Hindlimb muscle (tissue), 1 donor: ENCODE measurements around the gene BMF. TPM values are rescaled to one million over a fixed set of nuclear protein-coding genes. Genes with fewer than 3 reads are reported as not detected.

Source experiments
- DNase-seq: peaks from one replicate; pipeline ENCODE4 v3.0.0-alpha.2; 2013
- polyA plus RNA-seq: library from polyadenylated mRNA; unstranded; fragments of 120-200 nt; gene quantifications from one replicate; pipeline ENCODE4 v1.2.1, GENCODE V29; 2013; ENCODE audit not compliant: insufficient read length

BMF gene
- polyA plus RNA-seq, 1 donor: 12.5 TPM

GRCh38 chr15:40047415-40048210, 61.1 kb downstream of the BMF start:
- no peak for DNase-seq

DNA sequence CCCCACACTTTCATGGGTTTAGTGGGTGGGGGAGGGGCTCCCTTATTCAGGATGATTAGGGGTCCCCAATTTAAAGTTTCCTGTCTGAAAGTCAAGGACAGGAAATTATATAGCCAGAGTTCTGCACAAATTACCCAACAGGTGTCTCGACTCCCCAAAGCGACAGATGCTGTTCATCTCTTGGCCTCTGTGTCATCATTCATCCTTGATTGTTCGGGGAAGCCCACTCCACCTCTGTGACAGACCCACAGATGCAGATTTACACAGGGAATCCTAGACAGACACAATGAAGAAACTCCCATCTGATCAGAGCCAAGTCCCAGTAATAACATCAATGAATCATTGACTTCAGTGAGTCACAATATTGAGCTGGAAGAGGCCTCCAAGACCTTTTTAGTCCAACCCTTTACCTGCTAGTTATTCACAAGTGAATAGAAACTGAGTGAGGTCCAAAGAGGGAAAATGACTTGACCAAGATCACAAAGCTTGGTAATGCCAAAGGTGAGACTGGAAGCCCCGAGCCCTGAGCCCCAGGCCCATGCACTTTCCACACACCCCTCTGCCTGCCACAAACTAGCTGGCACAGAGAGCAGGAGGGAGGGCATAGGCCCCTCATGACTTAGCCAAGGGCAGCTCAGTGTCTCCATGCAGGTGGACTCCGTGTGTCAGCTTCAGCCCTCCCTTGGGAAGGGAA, 61.8 kb downstream of the BMF start:
- DNase-seq: no peak

DNA sequence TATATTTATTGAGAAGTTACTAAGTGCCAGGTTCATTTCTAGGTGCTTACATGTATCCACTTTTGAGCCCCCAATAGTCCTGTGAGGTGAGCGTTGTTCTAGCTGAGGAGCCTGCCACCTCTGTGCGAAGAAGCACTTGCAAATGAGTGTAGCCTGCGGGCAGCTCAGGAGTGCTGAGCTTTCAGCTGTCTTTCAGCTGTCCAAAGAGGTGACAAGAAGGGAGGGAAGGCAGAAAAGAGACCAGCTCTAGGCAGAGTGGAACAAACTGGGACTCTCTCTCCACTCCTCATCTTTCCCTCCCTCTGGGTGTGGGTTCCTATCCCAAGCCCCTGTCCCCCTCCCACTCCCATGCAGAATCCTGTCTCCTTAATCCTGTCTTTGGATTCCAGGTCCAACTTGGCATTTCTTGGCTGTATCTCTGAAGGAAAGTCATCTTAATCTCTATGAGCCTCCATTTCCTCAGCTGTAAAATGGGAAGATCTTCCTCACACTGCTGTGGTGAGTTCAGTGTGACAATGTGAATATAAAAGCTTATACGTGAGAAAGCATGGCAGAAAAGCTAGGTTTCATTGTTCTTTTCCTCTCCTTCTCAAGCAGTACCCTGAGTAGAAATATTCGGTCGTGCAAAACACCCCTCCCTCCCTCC, 63.0 kb downstream of the BMF start:
- DNase-seq: no peak

DNA sequence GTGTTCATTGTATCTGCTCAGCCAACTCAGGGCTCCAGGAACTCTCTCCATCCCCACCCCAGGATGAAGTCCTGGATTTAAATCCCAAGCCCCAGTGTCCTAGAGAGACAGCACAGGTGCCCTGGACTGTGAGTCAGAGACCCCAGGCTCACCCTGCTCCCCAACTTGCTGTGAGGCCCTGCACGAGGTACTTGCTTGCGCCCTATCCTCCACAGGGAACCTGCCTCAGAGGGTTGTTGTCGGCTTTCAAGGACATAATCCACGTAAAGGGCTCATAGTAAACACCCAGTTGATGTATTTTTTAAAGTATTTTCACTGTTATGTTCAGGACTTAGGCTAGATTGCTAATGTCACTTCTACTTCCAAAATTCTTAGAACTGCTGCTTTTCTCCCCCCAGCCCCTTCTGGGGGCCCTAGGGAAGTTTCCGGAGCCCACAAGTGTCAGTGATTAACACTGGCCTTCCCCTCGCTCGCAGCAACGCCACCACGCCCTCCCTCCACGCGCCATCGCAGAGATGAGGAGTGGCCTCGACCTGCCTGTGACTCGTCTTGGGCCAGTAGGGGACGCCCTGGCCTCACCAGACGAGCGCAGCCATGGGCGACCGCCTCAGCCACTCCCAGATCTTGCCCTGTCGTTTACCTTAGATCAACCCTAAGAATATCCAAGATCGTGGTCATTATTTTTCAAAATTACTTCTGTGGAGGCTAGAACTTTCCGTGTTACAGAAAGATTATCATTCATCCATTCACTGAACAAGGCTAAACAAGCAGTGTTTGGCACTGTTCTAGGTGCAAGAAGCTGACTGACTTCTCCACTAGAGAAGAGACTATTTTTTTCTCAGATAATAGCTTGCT, 63.7 kb downstream of the BMF start:
- peak; percentile 89 for DNase-seq

DNA sequence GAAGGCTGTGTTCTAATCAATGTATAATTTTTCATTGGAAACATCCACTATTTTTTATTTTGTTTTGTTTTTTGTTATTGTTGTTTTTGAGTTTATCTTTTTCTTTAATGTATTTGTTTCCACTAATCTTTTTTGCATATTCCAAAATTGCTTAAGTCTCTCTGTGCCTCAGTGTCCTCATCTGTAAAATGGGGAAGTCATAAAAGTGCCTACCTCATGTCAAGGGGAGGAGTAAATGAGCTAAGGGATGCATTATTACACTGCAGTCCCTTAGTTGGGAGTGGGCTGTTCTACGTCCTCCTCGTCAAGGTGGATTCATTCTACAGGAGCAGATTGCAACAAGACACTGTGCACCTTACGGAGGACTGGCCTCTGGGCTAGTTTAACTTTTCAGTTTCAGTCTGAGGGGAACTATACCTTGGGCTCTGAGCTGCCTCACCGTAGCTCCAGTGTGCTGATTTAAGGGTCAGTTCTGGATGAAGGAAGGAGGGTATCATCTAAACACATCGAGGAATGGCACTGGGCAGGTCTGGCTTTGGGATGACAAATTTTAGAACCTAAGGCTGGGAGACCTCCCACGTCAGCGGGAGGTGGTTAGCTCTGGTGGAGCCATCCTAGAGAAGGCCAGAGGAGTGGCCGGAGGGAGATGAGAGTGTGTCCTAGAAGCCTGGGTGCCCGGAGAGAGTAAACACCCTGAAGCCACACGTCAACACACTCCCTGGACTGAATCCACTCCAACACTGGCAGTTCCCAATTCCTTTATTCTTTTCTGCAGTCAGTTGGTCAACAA, 64.6 kb downstream of the BMF start:
- no peak for DNase-seq

DNA sequence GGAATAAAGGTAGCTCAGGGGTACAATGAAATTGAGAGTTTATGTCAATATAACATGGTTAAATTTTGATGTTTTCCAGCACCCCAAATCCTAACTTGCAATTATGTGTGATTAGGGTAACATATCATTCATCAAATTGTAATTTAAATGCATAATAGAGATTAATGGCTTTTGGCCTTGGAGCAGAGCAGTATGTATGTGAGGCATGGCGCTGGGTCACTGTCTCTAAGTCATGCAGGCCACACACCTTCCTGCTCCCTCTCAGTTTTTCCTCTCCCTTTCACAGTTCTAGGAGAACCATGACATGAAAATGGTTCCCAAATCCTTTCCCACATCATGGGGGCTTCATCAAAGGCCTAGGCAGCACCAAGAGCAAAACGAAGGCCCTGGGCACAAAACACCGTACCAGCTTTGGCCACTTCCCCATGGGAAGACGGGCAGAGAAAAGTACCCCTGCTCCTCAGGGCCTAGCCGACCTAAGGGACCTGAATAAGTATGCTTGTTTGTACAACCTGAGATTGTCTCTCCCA, 65.8 kb downstream of the BMF start:
- DNase-seq: no peak

DNA sequence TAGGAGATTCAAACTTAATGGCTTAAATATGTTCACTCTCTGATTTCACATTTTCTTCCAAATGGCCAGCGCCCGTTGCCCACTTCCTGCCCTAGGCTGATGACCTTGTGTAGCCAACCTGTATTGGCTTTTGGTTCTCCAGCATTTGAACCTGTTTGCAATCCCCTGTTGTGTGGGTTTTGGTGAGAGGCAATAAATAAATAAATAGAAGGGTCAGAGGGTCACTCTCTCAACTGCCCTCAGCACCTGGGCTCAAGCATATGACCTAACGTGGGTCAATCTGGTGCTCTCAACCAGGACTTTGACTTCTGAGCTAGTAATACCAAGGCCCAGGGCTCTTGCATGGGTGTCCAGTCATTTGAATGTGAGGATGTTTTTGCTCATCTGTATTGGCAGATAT, 67.9 kb downstream of the BMF start:
- DNase-seq: no peak

DNA sequence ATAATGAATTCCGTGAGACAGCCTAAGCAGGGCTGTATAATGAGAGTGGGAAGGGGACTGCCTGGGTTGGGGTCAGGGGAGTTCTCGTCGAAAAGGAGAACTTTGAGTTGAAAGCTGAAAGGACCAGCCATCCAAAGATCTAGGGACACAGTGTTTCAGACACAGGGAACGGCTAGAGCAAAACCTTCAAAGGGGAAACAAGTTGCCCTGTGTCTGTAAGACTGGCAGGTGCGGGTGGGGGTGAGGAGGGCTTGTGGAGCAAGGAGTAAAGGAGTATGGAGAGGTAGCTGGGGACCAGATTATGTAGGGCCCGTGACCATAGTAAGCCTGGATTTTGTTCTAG, 68.4 kb downstream of the BMF start:
- no peak for DNase-seq

DNA sequence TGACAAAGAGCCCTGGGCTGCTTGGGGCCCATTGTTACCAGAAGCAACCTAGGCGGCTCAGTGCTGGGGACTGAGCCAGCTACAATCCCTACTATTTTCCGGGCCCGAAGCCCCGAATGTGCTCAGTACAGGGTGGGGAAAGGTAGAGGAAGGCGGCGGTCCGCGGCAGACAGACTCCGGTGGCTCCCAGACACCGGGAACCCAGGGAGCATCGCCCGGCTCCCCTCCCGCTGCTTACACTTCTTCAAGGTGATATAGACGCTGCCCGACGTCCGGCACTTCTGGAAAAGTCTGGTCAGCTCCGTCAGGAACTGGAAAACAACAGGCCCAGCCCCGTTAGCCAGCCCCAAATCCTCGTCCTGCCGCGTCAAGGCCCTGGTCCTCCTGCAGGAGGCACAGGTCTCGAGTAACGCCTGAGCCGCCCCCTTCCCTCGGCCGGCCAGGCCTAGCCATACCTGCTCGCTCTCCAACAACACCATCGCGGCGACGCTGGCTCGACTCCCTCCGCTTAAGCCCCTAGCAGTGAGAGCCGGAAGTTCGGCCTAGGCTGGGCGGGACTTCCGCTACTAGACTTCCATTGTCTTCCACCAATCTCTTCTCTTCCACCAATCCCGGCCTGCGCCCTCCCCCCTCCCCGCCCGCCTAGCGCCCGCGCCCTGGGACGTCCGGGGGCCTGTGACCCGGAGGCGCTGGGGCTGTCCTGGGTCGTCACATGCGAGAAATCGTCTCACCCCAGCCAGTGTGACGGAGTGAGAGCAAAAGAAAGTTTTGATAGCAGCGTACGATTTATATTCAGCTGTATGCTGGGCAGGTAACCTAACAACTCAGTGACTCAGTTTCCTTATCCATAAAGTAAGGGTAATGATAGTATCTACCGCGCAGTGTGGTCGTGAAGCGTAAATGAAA, 69.8 kb downstream of the BMF start, which contains the start of gene SRP14:
Gene SRP14 (minus strand): TSS at position 544 of the 906 bp plus-strand sequence. CDS start 65 bp downstream, at position 479.
- peak; percentile 96 for DNase-seq

- DNase-seq: no peak
These were observed 70.4 kb downstream of the BMF start for GRCh38 chr15:40038275-40038637.

Other genes with a start within 250 kb of the BMF start
- 3.7 TPM for gene GPR176, start 188.6 kb downstream of the BMF start, polyA plus RNA-seq
- 33.9 TPM for gene EIF2AK4, start 174.8 kb downstream of the BMF start, polyA plus RNA-seq
- gene SRP14, start 69.7 kb downstream of the BMF start, polyA plus RNA-seq: 306 TPM
- gene BUB1B, start 52.2 kb upstream of the BMF start, polyA plus RNA-seq: 7.8 TPM
- gene PAK6, start 130.2 kb upstream of the BMF start, polyA plus RNA-seq: 0.76 TPM
- 0.40 TPM for gene ANKRD63, start 174.2 kb upstream of the BMF start, polyA plus RNA-seq
- 7.9 TPM for gene PLCB2, start 199.1 kb upstream of the BMF start, polyA plus RNA-seq
- gene INAFM2, start 214.8 kb upstream of the BMF start, polyA plus RNA-seq: 13.2 TPM
- 22.2 TPM for gene CCDC9B, start 232.1 kb upstream of the BMF start, polyA plus RNA-seq
- gene PHGR1, start 242.2 kb upstream of the BMF start, polyA plus RNA-seq: not detected
- gene DISP2, start 249.3 kb upstream of the BMF start, polyA plus RNA-seq: 1.4 TPM